HG03108 (cell line): ENCODE data around the gene NDOR1.

Source experiments
- ATAC-seq: cut with Tn5 transposase; IDR thresholded peaks from one replicate; pipeline ENCODE4 v1.9.1; 2021; ENCODE audit warnings: moderate library complexity; ENCODE audit not compliant: unreplicated experiment

Gene NDOR1

GRCh38 chr9:137167747-137168572, 37.5 kb upstream of the NDOR1 start:
- no peak for ATAC-seq

- no peak for ATAC-seq
These were observed 37.0 kb upstream of the NDOR1 start for GRCh38 chr9:137168573-137168903.

GRCh38 chr9:137168904-137169856, 36.3 kb upstream of the NDOR1 start:
- ATAC-seq, result no peak

DNA sequence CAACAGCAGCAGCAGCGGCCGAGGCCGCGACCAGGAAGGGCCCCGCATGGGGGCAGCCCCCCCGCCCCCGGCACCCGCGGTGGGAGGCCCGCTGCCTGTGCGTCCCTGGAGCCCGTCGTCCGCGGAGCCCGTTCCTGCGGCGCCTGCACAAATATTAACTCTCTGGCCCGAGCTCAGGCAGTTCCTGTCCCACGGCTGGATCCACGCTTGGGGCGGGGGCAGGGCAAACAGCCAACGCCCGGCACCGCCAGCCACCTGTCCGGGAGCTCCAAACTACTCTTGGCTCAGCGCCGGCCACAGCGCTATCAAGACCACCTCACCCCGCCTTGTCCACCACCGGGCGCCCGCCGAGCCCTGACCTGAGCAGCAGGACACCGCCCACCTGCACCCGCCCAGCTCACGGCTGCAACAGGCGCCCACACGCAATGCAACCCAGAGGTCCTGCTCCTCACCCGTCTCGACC, 35.6 kb upstream of the NDOR1 start, which contains the start of gene LRRC26:
Gene LRRC26, minus strand, starts transcription at position 156 of the 463 bp plus-strand sequence. Its CDS starts 108 bp downstream, at position 48.
- no peak for ATAC-seq

- ATAC-seq, result no peak
These were observed 34.9 kb upstream of the NDOR1 start for GRCh38 chr9:137170486-137171148.

- ATAC-seq, result no peak
These were observed 34.2 kb upstream of the NDOR1 start for GRCh38 chr9:137171149-137171900.

DNA sequence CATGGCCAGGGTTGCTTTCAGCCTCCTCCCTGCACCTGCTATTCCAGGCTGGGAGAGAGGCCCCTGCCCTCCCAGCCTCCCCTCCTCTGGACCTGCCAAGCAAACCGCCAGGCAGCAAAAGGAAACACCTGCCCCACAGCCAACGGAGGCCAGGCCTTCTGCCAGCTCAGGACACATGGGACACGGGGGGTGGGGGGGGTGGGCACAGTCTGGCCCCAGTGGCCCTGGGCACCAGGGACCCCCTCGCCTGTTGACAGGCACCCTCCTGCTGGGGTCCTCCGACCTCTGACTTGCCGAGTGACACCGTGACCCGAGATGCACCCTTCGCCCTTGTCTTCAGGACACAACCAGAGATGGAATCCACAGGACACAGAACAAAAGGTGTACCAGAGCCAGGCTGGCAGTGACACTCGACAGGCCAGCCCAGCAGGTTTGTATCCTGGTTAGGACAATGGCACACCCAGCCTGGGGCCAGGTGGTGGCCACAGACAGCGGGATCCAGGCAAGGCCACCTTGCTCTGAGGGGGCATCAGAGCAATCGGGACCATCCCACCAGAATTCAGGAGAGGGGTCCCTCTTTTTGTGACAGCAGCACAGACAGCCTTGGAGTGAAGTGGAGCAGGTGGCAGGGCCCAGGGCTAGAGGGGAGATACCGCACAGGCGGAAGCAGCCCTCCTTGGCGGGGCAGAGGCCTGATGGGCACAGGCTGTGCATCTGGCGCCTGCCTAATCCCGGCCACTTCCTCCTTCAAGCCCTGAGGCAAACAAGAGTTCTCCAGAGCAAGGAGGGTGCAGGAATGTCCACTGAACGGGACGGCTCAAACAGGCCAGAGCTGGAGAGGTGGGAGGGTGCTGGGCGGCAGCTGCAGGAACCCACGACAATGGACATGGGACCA, 32.4 kb upstream of the NDOR1 start:
- ATAC-seq, result no peak

- ATAC-seq, result no peak
These were observed 31.5 kb upstream of the NDOR1 start for GRCh38 chr9:137173796-137174664.

DNA sequence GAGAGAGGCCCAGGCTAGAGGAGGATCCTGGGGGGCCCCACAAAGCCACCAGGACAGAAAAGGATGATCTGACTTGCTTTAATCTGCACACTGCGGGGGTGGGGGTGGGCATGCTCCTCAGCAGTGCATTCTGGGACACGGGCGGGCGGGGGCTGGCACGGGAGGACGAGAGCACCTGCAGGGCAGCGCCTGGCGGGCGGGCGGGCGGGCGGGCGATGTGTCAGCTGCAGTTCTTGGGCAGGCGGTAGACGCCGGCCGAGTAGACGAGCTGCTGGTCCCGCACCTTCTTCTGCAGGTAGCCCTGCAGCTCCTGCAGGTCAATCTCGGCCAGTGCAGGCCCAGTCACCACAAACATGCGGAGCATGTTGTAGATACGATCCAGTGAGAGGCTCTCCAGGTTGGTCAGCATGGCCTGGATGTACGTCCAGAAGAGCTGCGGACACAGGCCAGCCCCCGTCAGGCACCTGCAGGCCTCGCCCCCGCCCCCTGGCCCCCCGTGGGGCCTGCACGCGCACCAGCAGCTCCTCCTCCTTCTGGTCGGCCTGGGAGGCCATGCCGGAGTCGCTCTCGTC, 30.7 kb upstream of the NDOR1 start:
- ATAC-seq, result no peak

GRCh38 chr9:137175345-137175961, 30.0 kb upstream of the NDOR1 start:
- ATAC-seq, result no peak

GRCh38 chr9:137176302-137177182, 29.0 kb upstream of the NDOR1 start:
- ATAC-seq, result no peak

DNA sequence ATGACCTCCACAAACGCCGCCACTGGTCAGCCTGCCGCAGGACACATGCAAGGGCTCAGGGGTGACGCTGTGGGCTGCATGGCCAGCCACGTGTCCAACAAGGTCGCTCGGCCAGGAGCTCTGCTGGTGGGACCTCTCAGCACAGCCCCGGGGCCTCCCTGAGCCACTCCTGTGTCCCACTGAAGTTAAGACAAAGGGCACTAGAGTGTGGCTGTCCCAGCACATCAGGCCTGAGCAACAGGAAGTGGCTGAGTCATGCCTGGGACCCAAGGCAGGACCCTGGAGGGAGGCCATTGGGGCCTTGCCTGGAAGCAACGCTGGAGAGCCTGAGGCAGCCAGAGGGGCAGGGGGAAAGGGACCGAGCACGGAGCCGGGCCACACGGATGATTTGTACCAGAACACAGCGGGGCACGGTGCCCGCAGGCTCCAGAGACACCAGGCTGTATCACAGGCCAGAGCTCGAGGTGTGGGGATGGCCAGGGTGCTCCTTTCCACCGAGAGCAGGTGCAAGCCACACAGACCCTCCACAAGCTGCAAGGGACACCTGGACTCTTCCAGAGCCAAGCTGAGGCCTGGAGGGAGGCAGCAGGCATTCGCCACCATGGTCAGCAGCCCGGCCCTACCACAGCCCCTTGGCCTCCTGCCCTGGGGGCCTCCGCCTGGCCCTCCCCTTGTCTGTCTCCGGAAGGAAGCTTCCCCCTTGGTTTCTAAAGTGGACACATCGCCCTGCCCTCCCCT, 27.1 kb upstream of the NDOR1 start:
- no peak for ATAC-seq

- ATAC-seq, result no peak
These were observed 26.4 kb upstream of the NDOR1 start for GRCh38 chr9:137178939-137179630.

DNA sequence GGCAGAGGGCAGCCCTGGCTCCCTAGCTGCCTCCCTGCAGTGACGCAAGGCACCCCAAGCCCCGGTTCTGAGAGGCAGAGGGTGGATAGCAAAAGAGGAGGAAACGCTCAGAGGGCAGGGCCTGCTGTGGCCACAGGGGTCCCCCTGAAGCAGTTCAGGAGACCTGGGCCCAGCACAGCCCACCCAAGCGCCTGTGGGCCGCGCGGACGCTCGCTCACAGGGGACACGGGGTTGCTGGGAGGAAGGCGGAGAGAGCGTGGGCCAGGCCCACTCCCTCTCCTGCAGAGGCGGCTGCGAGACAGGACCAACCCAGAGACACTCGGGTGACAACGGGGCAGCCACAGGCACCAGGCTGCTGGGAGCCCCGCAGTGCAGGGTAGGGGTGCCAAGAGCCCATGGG, 25.7 kb upstream of the NDOR1 start:
- ATAC-seq, result no peak

DNA sequence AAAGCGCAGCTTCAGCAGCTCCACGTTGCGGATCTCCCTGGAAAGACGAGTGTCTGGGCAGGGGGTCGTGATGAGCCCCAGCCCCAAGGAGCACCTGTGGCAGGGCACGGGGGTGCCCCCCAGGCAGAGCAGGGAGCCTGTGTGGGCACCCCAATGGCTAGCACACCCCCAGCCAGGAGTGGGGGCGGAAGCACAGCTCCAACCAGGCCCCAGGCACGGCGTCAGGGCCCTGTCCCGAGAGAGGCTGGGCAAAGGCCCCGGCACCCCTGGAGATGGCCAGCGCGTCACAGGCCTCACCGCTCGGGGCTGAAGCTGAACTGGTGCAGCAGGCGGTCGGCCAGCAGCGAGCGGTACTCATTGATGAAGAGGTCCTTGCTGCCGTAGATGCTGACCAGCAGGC, 25.0 kb upstream of the NDOR1 start:
- no peak for ATAC-seq
